K562 (cell line): ENCODE results near the gene ZNF780B. TPM values are rescaled to one million over a fixed set of nuclear protein-coding genes. Genes with fewer than 3 reads are reported as not detected.

Source experiments
- ASH1L ChIP-seq: fragments of 450-650 bp; IDR thresholded peaks from 2 replicates; pipeline ENCODE4 v1.6.1; 2018; ENCODE audit warnings: borderline replicate concordance, mild to moderate bottlenecking, low read depth; ENCODE audit not compliant: partially characterized antibody
- ATF6 ChIP-seq: sonication (generic); formaldehyde crosslinking; IDR thresholded peaks from 2 replicates; pipeline ENCODE4 v1.4.0; 2020; ENCODE audit warnings: mild to moderate bottlenecking, missing genetic modification reagents
- BCL6 ChIP-seq: fragments of 250-450 bp; sonication (Bioruptor Pico); IDR thresholded peaks from 2 replicates; pipeline ENCODE4 v1.4.0; 2020
- BDP1 ChIP-seq: IDR thresholded peaks from 3 replicates; pipeline ENCODE4 v1.6.1; 2011; ENCODE audit not compliant: insufficient read length, insufficient read depth
- BMI1 ChIP-seq: fragments of 150-350 bp; IDR thresholded peaks from 2 replicates; pipeline ENCODE4 v1.6.1; 2014; ENCODE audit warnings: low read length
- CTBP1 ChIP-seq: fragments of 450-650 bp; IDR thresholded peaks from 2 replicates; pipeline ENCODE4 v1.6.1; 2016; ENCODE audit warnings: borderline replicate concordance
- HDAC2 ChIP-seq: fragments of 450-650 bp; IDR thresholded peaks from 2 replicates; pipeline ENCODE4 v1.6.1; 2016; ENCODE audit warnings: mild to moderate bottlenecking
- KDM4B ChIP-seq, 2 experiments: fragments of 450-650 bp in 1 of 2; sonication (generic) in 1 of 2; IDR thresholded peaks; 2 replicates each; pipeline ENCODE4 v1.6.1; 2016 to 2017; ENCODE audit warnings: borderline replicate concordance in 2 of 2, antibody characterized with exemption in 1 of 2, low read depth in 1 of 2, mild to moderate bottlenecking in 1 of 2
- KDM5B ChIP-seq: fragments of 200-600 bp; sonication (generic); IDR thresholded peaks from 2 replicates; pipeline ENCODE4 v1.6.1; 2012; ENCODE audit warnings: low read depth, mild to moderate bottlenecking, moderate library complexity, low read length, control low read depth, inconsistent platforms; ENCODE audit not compliant: insufficient replicate concordance
- RAD51 ChIP-seq: fragments of 450-650 bp; IDR thresholded peaks from 2 replicates; pipeline ENCODE4 v1.7.1; 2016; ENCODE audit warnings: low read depth, mild to moderate bottlenecking, borderline replicate concordance
- SMC3 ChIP-seq: conservative IDR thresholded peaks from 2 replicates; pipeline ENCODE4 v1.6.1; 2011; ENCODE audit warnings: low read depth, low read length, improper control_type of control experiment; ENCODE audit not compliant: insufficient read depth
- STAT6 ChIP-seq: sonication (generic); formaldehyde crosslinking; IDR thresholded peaks from 2 replicates; pipeline ENCODE4 v1.8.1; 2023; ENCODE audit warnings: mild to moderate bottlenecking, missing genetic modification reagents
- TAL1 ChIP-seq: fragments of 450-650 bp; IDR thresholded peaks from 2 replicates; pipeline ENCODE4 v1.6.1; 2016; ENCODE audit warnings: mild to moderate bottlenecking
- ZNF282 ChIP-seq: sonication (generic); formaldehyde crosslinking; IDR thresholded peaks from 2 replicates; pipeline ENCODE4 v1.8.1; 2023; ENCODE audit warnings: missing genetic modification reagents
- ZNF398 ChIP-seq: fragments of 250-450 bp; sonication (Bioruptor Pico); IDR thresholded peaks from 2 replicates; pipeline ENCODE4 v1.8.0; 2021; ENCODE audit warnings: moderate library complexity, mild to moderate bottlenecking, inconsistent platforms
- polyA plus RNA-seq, 8 experiments: library from polyadenylated mRNA; depleted of rRNA in 4 of 8; stranded (reverse) in 5 of 8; unstranded in 3 of 8; fragments of >200 nt; fragmentation: Nextera tagmentation in 2 of 8; fragmentation: Illumina TruSeq in 1 of 8; extraction: Ambion mirVana in 2 of 8; extraction: Trizol in 1 of 8; gene quantifications; 2 replicates each; pipeline versions ENCODE4 v1.2.1 to v1.2.3, GENCODE V29; 2011 to 2014; ENCODE audit warnings: inconsistent platforms in 1 of 8, missing spikeins in 1 of 8
- total RNA-seq, 7 experiments: library from RNA; depleted of rRNA in 6 of 7; stranded (reverse); fragments of >200 nt in 6 of 7; fragmentation: Illumina TruSeq in 2 of 7; extraction: Trizol in 2 of 7; gene quantifications; 2 replicates each; pipeline versions ENCODE4 v1.2.1 to v1.2.3, GENCODE V29; 2011 to 2021; ENCODE audit warnings: low replicate concordance in 1 of 7
- TF ChIP-seq, protein P1 (sequence below): fragments of 450-650 bp; formaldehyde crosslinking; conservative IDR thresholded peaks from 2 replicates; pipeline ENCODE4 v1.4.0; 2022; ENCODE audit warnings: mild to moderate bottlenecking, missing genetic modification characterization
- TF ChIP-seq, protein P2 (sequence below): fragments of 250-450 bp; sonication (Bioruptor Pico); IDR thresholded peaks from 2 replicates; pipeline ENCODE4 v1.5.1; 2021; ENCODE audit warnings: mild to moderate bottlenecking

Gene ZNF780B
- total and polyA plus RNA-seq, 9 of the 15 experiments (the other 6 are each of a cell fraction or from before 2014, with no cell fraction given), result 3.9 to 18.4 (median 8.8) TPM

GRCh38 chr19:40090241-40091204 lies 34.5 kb upstream of the ZNF780B start, which contains the start of gene ZNF780A (continued):
- TF ChIP-seq BMI1 (no peak), TAL1 (no peak), SMC3 (no peak), KDM4B (IDR thresholded peaks at IDR 0.05; ENCODE audit: borderline replicate concordance in 2 of 2, low read depth in 1 of 2) (no peak), ZNF398 (CRISPR knock-in tag) (no peak), BDP1 (no peak), STAT6 (CRISPR knock-in tag) (no peak), ASH1L (no peak), KDM5B (peak; percentile 88), BCL6 (CRISPR knock-in tag) (no peak), CTBP1 (peak; percentile 42; the same call in 1 of the 2 replicates), RAD51 (no peak), HDAC2 (peak; percentile 70; the same call in 1 of the 2 replicates), ATF6 (no peak), ZNF282 (CRISPR knock-in tag) (no peak)
- TF ChIP-seq, protein P1, sequence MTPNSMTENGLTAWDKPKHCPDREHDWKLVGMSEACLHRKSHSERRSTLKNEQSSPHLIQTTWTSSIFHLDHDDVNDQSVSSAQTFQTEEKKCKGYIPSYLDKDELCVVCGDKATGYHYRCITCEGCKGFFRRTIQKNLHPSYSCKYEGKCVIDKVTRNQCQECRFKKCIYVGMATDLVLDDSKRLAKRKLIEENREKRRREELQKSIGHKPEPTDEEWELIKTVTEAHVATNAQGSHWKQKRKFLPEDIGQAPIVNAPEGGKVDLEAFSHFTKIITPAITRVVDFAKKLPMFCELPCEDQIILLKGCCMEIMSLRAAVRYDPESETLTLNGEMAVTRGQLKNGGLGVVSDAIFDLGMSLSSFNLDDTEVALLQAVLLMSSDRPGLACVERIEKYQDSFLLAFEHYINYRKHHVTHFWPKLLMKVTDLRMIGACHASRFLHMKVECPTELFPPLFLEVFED (CRISPR knock-in tag), result no peak
- TF ChIP-seq, protein P2, sequence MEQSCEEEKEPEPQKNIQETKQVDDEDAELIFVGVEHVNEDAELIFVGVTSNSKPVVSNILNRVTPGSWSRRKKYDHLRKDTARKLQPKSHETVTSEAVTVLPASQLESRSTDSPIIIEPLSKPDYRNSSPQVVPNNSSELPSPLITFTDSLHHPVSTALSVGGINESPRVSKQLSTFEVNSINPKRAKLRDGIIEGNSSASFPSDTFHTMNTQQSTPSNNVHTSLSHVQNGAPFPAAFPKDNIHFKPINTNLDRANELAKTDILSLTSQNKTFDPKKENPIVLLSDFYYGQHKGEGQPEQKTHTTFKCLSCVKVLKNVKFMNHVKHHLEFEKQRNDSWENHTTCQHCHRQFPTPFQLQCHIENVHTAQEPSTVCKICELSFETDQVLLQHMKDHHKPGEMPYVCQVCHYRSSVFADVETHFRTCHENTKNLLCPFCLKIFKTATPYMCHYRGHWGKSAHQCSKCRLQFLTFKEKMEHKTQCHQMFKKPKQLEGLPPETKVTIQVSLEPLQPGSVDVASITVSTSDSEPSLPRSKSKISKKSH (CRISPR knock-in tag), result no peak
